Activated CD8-positive, alpha-beta memory T cell treated with anti-CD3 and anti-CD28 coated beads for 4 hours (primary cell): ENCODE results near the gene KCTD7.
"Not testable (repeated sequence)": the region's sequence is repeated elsewhere in the genome, so short reads cannot be mapped to it uniquely, and the experiment has no call there.

Experiments
- DNase-seq, 2 donors: peaks; one replicate each; pipeline ENCODE4 v3.0.0-alpha.2; 2020; ENCODE audit warnings: low read depth in 2 of 2

KCTD7 gene

GRCh38 chr7:66682350-66683093 lies 53.8 kb downstream of the KCTD7 start:
- DNase-seq: no peak

GRCh38 chr7:66683094-66683769 lies 54.6 kb downstream of the KCTD7 start:
- not testable (repeated sequence) for DNase-seq

DNA sequence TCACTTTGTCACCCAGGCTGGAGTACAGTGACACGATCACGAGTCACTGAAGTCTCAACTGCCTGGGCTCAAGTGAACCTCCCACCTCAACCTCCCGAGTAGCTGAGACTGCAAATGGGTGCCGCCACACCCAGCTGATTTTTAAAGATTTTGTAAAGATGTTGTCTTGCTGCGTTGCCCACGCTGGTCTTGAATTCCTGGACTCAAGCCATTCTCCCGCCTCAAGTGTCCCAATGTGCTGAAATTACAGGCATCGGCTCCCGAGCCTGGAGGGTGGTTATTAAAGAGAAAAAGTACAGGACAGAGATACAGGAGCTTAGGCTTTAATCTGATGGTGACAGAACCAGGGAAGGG lies 55.1 kb downstream of the KCTD7 start:
- no peak for DNase-seq

DNA sequence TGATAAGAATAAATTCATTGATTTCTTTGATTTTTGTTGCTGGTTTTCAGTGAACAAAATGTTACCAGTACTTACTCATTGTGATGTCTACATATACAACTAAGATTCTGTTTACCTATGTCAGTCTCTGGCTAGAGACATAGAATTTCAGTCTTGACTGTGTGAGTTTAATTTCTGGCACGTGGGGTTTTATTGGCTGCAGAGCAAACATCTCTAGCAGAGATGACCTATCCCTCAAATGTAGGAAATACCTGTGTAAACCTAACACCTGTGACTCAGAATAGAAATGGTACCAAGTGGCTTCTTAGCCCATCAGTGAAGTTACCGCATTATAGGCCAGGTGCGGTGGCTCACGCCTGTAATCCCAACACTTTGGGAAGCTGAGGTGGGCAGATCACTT lies 57.0 kb downstream of the KCTD7 start:
- not testable (repeated sequence) for DNase-seq

GRCh38 chr7:66687186-66687585 lies 58.5 kb downstream of the KCTD7 start:
- DNase-seq: no peak

- DNase-seq: not testable (repeated sequence)
Measured at GRCh38 chr7:66687672-66688071, 59.0 kb downstream of the KCTD7 start.

DNA sequence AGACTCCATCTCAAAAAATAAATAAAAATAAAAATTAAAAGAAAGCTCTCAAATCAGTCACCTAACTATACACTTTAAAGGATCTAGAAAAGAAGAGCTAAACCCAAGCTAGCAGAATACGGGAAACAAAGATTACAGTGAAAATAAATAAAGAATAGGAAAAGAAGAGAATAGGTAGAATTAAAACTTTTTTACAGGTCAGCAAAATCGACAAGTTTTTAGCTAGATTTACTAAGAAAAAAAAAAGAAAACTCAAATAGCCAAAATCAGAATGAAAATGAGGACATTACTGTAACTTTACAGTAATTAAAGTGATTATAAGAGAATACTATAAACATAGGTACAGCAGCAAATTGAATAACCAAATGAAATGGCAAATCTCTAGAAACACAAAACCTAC lies 60.4 kb downstream of the KCTD7 start:
- DNase-seq: no peak

GRCh38 chr7:66693331-66693730 lies 64.7 kb downstream of the KCTD7 start:
- no peak for DNase-seq
